Activated CD8-positive, alpha-beta memory T cell treated with anti-CD3 and anti-CD28 coated beads, Interleukin-2, amount 10 ng/mL, durations not matched to agents 7 days and 5 days (primary cell): ENCODE results near the gene NEGR1. TPM values are rescaled to one million over a fixed set of nuclear protein-coding genes. Genes with fewer than 3 reads are reported as not detected.
"Not testable (repeated sequence)": the region's sequence is repeated elsewhere in the genome, so short reads cannot be mapped to it uniquely, and the experiment has no call there.

ENCODE experiments used
- ATAC-seq: fragments of 150-1000 bp; cut with Tn5 transposase; one replicate; pipeline ENCODE4 v1.10.0; 2021; ENCODE audit warnings: moderate library complexity
- CTCF ChIA-PET: fragments of 350-600 bp; sonication (Branson Sonifier 250); formaldehyde crosslinking; loops from one replicate; lab custom pipeline; 2021; ENCODE audit warnings: antibody characterized with exemption; lab: Charles Lee
- DNase-seq: peaks from one replicate; pipeline ENCODE4 v3.0.0-alpha.2; 2020
- H3K27ac Mint-ChIP-seq: one replicate; pipeline ENCODE4 v1.8.0; 2021; ENCODE audit warnings: mild to moderate bottlenecking, mixed read lengths
- H3K27me3 Mint-ChIP-seq: one replicate; pipeline ENCODE4 v1.8.0; 2021; ENCODE audit warnings: mixed read lengths
- H3K36me3 Mint-ChIP-seq: one replicate; pipeline ENCODE4 v1.8.0; 2021; ENCODE audit warnings: mild to moderate bottlenecking, mixed read lengths
- H3K4me1 Mint-ChIP-seq: one replicate; pipeline ENCODE4 v1.8.0; 2021; ENCODE audit warnings: mixed read lengths
- H3K4me3 Mint-ChIP-seq: one replicate; pipeline ENCODE4 v1.8.0; 2021; ENCODE audit warnings: mild to moderate bottlenecking, moderate library complexity, mixed read lengths
- H3K9me3 Mint-ChIP-seq: one replicate; pipeline ENCODE4 v1.8.0; 2022; ENCODE audit warnings: low read depth, mixed read lengths
- total RNA-seq, 2 experiments: library from RNA; stranded (reverse); gene quantifications; one replicate each; pipeline ENCODE4 v1.2.3, GENCODE V29; 2021

The NEGR1 gene
- total RNA-seq, 2 experiments from 2014 or later: not detected

DNA sequence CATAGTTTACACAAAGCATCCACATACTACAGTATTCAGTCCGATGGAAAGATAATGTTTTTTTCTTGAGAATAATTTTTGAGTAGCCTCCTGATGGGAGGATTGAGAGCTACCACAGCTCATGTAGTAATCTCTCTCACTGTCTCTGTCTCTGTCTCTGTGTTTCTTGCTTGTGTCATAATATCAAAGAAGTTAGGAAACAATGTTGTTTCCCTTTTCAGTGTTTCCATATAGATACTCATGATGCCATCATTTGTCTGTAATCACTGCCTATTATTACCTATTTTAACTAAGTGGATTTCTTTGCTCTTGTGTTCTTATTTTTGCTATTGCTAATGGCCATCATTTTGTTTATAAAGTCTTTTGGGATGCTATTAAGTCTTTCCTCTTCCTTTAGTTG is 367.7 kb downstream of the NEGR1 start:
- H3K27ac Mint-ChIP-seq: no peak overlapping the region
- H3K4me1 Mint-ChIP-seq: no peaks in the 10 kb centered on the region

DNA sequence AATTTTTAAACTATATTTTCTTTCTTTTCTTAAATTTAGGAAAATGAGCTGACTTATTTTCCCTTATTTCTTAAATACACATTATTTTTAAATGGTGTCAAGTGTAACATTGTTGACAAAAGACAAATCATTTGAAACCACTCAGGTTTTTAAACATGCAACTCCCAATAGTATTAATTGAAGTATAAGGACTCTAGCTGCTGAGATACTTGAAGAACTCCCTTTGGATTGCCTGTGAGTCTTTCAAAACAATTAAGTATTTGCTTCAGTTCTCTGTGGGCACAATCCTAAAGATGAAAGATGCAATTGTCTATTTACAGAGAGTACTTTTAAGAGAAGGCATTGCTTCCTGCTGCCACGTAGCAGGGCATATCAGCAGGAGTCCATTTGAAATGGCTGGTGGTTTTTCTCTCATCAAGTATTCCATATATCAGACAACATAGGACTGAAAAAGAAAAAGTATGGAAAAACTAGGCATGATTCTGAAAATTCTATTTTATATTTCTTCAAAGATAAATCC is 373.4 kb downstream of the NEGR1 start:
- Mint-ChIP-seq H3K4me1 (no peaks in the 10 kb centered on the region), H3K27me3 (no peaks in the 10 kb centered on the region), H3K27ac (no peak overlapping the region), H3K9me3 (peaks cover 3% of the 10 kb centered on the region), H3K36me3 (no peaks in the 10 kb centered on the region), H3K4me3 (no peak overlapping the region)
- CTCF ChIA-PET: no interaction called here
- no peak for ATAC-seq
- DNase-seq: no peak

More for the DNA sequence above, 367.7 kb downstream of the NEGR1 start:
- DNase-seq: no peak
- ATAC-seq: no peak
- H3K27me3 Mint-ChIP-seq: no peaks in the 10 kb centered on the region
- H3K9me3 Mint-ChIP-seq: peaks cover 4% of the 10 kb centered on the region
- no peaks in the 10 kb centered on the region for H3K36me3 Mint-ChIP-seq
- no peak overlapping the region for H3K4me3 Mint-ChIP-seq
- CTCF ChIA-PET: no interaction called here

DNA sequence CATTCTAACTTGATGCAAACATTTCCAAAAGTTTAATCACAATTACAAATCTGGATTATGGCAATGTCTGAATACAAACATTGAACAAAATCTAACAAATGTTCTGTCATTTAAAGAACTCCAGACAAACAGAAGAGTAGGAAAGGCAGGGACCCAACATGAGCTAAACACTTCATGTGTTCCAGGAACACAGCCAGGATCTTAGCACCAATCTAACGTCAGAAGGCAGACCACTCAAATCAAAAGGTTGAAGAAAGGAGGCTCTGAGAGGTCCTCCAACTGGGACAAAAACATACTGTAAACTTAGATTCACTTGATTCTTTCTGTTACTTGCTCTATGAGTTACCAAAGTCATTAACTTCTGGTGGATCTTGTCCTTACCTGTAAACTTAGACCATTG is 374.0 kb downstream of the NEGR1 start:
- no peaks in the 10 kb centered on the region for H3K27me3 Mint-ChIP-seq
- H3K4me3 Mint-ChIP-seq: no peak overlapping the region
- H3K27ac Mint-ChIP-seq: no peak overlapping the region
- DNase-seq (no peak), ATAC-seq (no peak)
- CTCF ChIA-PET: no interaction called here
- H3K36me3 Mint-ChIP-seq: no peaks in the 10 kb centered on the region
- peaks cover 3% of the 10 kb centered on the region for H3K9me3 Mint-ChIP-seq
- no peaks in the 10 kb centered on the region for H3K4me1 Mint-ChIP-seq

DNA sequence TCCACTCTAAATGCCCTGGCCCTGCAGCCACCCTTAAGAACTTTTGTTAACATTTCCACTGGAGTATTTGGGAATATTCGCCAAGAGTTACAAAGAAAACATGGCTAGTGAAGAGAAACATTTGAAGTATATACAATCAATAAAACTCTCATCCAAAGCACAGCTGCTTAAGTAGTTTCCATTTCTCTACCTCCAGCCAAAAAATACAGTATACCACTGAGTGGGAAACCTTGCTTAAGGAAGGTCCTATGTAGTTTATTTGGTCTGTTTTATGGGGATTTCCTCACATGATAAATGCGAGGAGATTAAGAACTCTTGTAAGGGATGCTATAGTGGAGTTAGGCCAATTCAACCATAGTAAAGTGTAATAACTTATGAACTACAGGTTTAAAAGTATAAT is 382.5 kb downstream of the NEGR1 start:
- Mint-ChIP-seq H3K27ac (no peak overlapping the region), H3K4me3 (no peak overlapping the region), H3K27me3 (no peaks in the 10 kb centered on the region), H3K36me3 (no peaks in the 10 kb centered on the region), H3K4me1 (no peaks in the 10 kb centered on the region), H3K9me3 (peaks cover 3% of the 10 kb centered on the region)
- CTCF ChIA-PET: no interaction called here
- DNase-seq (no peak), ATAC-seq (no peak)

DNA sequence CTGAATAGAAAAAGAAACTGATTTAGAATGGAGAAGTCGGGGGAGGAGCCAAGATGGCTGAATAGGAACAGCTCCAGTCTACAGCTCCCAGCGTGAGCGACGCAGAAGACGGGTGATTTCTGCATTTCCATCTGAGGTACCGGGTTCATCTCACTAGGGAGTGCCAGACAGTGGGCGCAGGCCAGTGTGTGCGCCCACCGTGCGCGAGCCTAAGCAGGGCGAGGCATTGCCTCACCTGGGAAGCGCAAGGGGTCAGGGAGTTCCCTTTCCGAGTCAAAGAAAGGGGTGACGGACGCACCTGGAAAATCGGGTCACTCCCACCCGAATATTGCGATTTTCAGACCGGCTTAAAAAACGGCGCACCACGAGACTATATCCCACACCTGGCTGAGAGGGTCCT is 394.2 kb downstream of the NEGR1 start:
- H3K4me3 Mint-ChIP-seq, H3K36me3 Mint-ChIP-seq: not testable (repeated sequence)

DNA sequence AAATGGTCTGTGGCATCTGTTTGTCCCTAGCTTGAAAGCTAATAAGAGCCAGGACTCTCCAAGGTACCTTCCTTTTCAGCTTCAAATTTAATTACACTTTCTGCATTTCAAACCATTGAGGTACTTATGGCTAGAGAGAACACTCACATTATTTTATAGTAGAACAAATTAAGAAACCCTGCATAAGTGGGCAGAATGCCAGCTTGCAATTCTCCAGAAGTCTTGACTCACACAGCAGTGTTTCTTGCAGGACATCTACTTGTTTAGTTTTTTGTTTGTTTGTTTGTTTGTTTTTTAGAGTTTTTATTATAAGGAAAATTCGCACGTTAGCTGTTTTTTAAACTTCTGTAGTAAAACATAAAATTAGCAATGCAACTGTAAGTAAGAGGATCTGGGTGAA is 397.2 kb downstream of the NEGR1 start:
- DNase-seq (no peak), ATAC-seq (no peak)
- CTCF ChIA-PET: no interaction called here
- H3K4me3 Mint-ChIP-seq: no peak overlapping the region
- H3K27me3 Mint-ChIP-seq: no peaks in the 10 kb centered on the region
- no peak overlapping the region for H3K27ac Mint-ChIP-seq
- H3K9me3 Mint-ChIP-seq: no peaks in the 10 kb centered on the region
- H3K4me1 Mint-ChIP-seq: no peaks in the 10 kb centered on the region
- no peaks in the 10 kb centered on the region for H3K36me3 Mint-ChIP-seq

More for the DNA sequence above, 394.2 kb downstream of the NEGR1 start:
- H3K4me1 Mint-ChIP-seq, H3K27ac Mint-ChIP-seq, DNase-seq, ATAC-seq, H3K9me3 Mint-ChIP-seq, CTCF ChIA-PET, H3K27me3 Mint-ChIP-seq: not testable (repeated sequence)

DNA sequence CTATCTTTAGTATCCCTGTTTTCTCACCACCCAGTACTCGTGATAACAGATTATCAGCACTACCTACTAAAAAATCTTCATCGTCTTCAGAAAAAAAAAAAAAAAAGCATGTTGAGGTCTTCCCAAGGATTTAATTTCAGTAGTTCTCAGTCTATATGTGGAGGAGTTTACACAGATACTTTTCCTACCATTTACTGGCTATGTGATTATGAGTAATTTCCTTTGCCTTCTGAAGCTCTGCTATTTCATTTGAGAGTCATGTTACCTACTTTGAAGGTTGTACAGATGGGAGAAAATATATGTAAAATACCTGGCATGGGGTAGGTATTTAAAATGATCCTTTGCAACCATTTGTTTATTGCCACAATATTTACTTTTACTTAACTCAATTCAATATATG is 399.7 kb downstream of the NEGR1 start:
- H3K9me3 Mint-ChIP-seq: no peaks in the 10 kb centered on the region
- H3K4me3 Mint-ChIP-seq: no peak overlapping the region
- no peaks in the 10 kb centered on the region for H3K27me3 Mint-ChIP-seq
- CTCF ChIA-PET: no interaction called here
- no peaks in the 10 kb centered on the region for H3K36me3 Mint-ChIP-seq
- no peaks in the 10 kb centered on the region for H3K4me1 Mint-ChIP-seq
- H3K27ac Mint-ChIP-seq: no peak overlapping the region
- ATAC-seq: no peak
- no peak for DNase-seq

DNA sequence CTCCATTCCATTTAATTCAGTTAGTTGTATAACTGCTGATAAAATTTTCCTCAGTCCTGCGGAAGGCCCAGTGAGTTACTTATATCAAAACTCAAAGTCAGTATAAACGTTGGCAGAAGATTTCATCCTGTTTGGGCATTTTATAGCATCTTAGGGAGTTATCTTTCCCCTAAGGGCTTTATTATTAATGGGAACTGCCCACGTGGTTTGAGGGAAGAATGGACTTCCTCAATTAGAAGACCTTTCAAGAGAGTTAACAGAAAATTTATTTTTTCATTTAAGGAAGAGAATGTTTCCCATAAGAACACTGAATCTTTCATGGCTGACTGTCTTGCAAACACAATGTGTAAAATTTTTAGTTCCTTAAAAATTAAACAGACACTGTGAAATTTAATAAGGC is 400.1 kb downstream of the NEGR1 start:
- no peak for ATAC-seq
- Mint-ChIP-seq H3K4me1 (no peaks in the 10 kb centered on the region), H3K27me3 (no peaks in the 10 kb centered on the region), H3K9me3 (no peaks in the 10 kb centered on the region), H3K4me3 (no peak overlapping the region), H3K36me3 (no peaks in the 10 kb centered on the region), H3K27ac (no peak overlapping the region)
- CTCF ChIA-PET: no interaction called here
- no peak for DNase-seq

DNA sequence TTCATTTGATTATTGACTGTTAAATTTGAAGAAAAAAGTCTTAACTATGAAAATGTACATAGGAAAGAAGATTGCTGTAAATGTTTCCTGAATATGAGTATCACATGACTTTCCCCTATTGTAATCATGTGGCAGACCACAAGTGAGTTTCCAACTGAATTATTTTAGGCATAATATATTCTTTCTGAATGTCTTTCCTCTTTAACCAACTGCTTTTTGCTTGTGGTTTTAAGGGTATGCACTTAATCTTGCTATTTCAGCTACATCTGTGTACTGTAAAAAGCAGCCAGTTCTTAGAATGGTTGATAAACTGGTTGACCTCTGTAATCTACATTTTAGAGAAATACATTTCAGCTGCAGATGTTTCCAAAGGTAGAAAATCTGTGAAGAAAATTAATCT is 400.7 kb downstream of the NEGR1 start:
- CTCF ChIA-PET: no interaction called here

DNA sequence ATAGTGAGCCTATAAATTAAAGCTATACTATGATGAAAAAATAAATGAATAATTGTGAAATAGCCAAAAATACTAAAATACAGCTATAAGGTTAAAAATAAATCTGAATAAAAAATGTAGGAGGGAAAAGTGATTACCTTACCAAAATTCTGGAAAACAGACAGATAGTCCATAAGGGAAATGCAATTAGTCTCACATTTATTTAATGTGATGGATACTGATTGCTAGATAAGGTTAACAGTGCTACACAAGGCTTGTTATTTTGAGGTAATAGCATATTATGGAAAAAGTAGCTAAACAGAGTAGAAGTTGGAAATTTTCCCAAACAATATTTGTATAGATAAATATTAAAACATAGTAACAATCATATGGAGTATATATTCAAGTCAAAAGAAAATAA is 413.0 kb downstream of the NEGR1 start:
- Mint-ChIP-seq H3K27ac (no peak overlapping the region), H3K27me3 (no peaks in the 10 kb centered on the region), H3K36me3 (no peaks in the 10 kb centered on the region), H3K4me3 (no peak overlapping the region), H3K4me1 (no peaks in the 10 kb centered on the region), H3K9me3 (peaks cover 1% of the 10 kb centered on the region)
- CTCF ChIA-PET: no interaction called here
- ATAC-seq (no peak), DNase-seq (no peak)

More for the DNA sequence above, 400.7 kb downstream of the NEGR1 start:
- ATAC-seq: no peak
- no peaks in the 10 kb centered on the region for H3K36me3 Mint-ChIP-seq
- DNase-seq: no peak
- H3K27ac Mint-ChIP-seq: no peak overlapping the region
- H3K4me1 Mint-ChIP-seq: no peaks in the 10 kb centered on the region
- H3K27me3 Mint-ChIP-seq: no peaks in the 10 kb centered on the region
- H3K9me3 Mint-ChIP-seq: peaks cover 2% of the 10 kb centered on the region
- no peak overlapping the region for H3K4me3 Mint-ChIP-seq

DNA sequence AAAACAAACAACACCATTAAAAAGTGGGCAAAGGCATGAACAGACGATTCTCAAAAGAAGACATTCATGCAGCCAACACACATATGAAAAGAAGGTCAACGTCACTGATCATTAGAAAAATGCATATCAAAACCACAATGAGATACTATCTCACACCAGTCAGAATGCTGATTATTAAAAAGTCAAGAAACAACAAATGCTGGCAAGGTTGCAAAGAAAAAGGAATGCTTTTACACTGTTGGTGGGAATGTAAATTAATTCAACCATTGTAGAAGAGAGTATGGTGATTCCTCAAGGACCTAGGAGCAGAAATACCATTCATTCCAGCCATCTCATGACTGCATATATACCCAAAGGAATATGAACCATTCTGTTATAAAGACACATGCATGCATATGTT is 419.6 kb downstream of the NEGR1 start:
- Mint-ChIP-seq H3K27me3 (no peaks in the 10 kb centered on the region), H3K4me3 (no peak overlapping the region), H3K4me1 (no peaks in the 10 kb centered on the region), H3K9me3 (peaks cover 4% of the 10 kb centered on the region), H3K27ac (no peak overlapping the region), H3K36me3 (no peaks in the 10 kb centered on the region)
- CTCF ChIA-PET: no interaction called here
- DNase-seq: no peak
- ATAC-seq: no peak

DNA sequence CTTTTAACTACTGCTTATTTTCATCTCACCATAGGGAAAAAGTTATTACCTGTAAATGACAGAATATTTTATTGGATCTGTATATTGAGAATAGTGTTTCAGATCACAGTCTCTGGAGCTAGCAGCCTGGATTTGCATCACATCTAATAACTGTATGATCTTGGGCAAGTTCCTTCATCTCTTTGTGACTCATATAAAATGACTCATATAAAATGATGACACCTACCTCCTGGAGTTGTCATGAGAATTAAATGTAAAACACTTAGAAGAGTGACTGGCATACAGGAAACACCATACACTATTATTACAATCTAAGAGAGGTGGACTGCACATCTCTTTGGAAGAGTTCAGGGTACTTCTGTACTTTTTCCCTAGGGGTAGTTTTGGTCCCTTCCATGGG is 421.3 kb downstream of the NEGR1 start:
- CTCF ChIA-PET: no interaction called here
- Mint-ChIP-seq H3K36me3 (no peaks in the 10 kb centered on the region), H3K27me3 (no peaks in the 10 kb centered on the region), H3K4me1 (no peaks in the 10 kb centered on the region), H3K27ac (no peak overlapping the region), H3K9me3 (peaks cover 4% of the 10 kb centered on the region), H3K4me3 (no peak overlapping the region)
- no peak for DNase-seq
- ATAC-seq: no peak

DNA sequence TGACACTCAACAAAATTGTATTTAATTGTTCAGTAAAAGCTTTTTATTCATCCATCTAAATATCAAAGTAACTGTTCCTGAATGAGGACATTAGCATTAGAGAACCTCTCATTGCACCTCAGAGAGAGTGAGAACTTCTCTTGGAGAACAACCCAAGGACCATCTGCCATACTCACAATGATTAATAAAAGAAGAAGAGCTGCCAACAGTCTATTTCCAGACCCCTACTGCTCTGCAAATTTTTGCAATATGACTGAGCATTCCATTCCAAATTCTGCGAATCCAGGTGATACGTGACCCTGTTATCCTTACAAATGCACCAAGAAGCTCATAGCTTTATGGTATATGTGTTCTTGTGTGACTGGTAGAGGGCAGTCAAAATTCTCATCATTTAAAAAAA is 422.5 kb downstream of the NEGR1 start:
- Mint-ChIP-seq H3K4me1 (no peaks in the 10 kb centered on the region), H3K9me3 (peaks cover 4% of the 10 kb centered on the region), H3K36me3 (no peaks in the 10 kb centered on the region), H3K27me3 (no peaks in the 10 kb centered on the region), H3K27ac (no peak overlapping the region), H3K4me3 (no peak overlapping the region)
- CTCF ChIA-PET: no interaction called here
- DNase-seq (no peak), ATAC-seq (no peak)

DNA sequence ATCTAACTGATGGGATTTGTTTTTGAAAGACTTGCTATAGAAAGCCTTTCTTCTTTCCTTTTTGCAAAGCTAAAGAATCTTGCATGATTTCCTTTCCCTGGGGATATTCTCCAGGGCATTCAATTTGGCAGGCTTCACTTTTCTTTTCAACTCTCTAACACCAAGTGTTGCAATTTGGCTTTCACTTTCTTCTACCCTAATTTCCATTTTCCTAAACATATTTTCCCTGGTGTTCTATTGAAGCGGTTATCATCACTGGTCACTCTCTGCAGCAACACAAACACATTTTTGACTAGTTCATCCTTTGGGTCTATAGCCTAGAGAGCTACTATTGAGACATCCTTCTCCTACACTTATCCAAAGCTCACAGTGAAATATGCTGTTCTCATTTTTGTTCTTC is 424.5 kb downstream of the NEGR1 start:
- no peaks in the 10 kb centered on the region for H3K36me3 Mint-ChIP-seq
- CTCF ChIA-PET: interaction anchor here (0.7 kb wide), 1 partner anchor 19 kb away, joined by 3 read pairs; no protein-coding TSS in a partner anchor
- H3K27ac Mint-ChIP-seq: no peak overlapping the region

DNA sequence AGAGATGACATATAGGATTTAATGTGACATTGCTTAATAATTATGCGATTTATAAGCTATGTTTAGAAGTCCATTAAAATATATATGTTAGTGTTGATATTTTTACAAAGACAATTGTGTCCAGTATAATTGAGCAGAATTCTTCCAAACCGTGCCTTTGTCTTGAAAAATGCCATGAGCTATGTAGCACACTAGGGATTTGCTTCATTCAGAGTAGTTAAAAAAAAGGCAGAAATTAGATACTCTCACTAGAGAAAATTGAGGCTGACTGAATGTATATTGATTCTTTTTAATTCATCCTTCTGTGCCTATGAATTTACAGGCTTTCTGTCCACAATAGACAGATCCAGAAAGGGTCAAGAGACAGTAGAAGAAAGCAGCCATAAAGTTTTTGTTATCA is 429.0 kb downstream of the NEGR1 start:
- Mint-ChIP-seq H3K9me3 (peaks cover 3% of the 10 kb centered on the region), H3K4me3 (no peak overlapping the region), H3K36me3 (no peaks in the 10 kb centered on the region), H3K27ac (no peak overlapping the region), H3K4me1 (no peaks in the 10 kb centered on the region), H3K27me3 (no peaks in the 10 kb centered on the region)
- no peak for ATAC-seq
- CTCF ChIA-PET: no interaction called here
- no peak for DNase-seq

More for the DNA sequence above, 424.5 kb downstream of the NEGR1 start:
- ATAC-seq (no peak), DNase-seq (no peak)
- H3K4me1 Mint-ChIP-seq: no peaks in the 10 kb centered on the region
- peaks cover 7% of the 10 kb centered on the region for H3K9me3 Mint-ChIP-seq
- H3K27me3 Mint-ChIP-seq: no peaks in the 10 kb centered on the region
- H3K4me3 Mint-ChIP-seq: no peak overlapping the region
